ENCODE data around the gene ZSCAN22.

- TF ChIP-seq, protein P1, sequence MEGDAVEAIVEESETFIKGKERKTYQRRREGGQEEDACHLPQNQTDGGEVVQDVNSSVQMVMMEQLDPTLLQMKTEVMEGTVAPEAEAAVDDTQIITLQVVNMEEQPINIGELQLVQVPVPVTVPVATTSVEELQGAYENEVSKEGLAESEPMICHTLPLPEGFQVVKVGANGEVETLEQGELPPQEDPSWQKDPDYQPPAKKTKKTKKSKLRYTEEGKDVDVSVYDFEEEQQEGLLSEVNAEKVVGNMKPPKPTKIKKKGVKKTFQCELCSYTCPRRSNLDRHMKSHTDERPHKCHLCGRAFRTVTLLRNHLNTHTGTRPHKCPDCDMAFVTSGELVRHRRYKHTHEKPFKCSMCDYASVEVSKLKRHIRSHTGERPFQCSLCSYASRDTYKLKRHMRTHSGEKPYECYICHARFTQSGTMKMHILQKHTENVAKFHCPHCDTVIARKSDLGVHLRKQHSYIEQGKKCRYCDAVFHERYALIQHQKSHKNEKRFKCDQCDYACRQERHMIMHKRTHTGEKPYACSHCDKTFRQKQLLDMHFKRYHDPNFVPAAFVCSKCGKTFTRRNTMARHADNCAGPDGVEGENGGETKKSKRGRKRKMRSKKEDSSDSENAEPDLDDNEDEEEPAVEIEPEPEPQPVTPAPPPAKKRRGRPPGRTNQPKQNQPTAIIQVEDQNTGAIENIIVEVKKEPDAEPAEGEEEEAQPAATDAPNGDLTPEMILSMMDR (IDR thresholded peaks at IDR 0.05), result no peak
- no peak for TF ChIP-seq EZH2 (IDR thresholded peaks at IDR 0.05)
Measured at GRCh38 chr19:58338336-58338735, 11.5 kb downstream of the ZSCAN22 start.
